Measurements from ENCODE around the gene PCGF1. TPM values are rescaled to one million over a fixed set of nuclear protein-coding genes. Genes with fewer than 3 reads are reported as not detected.

The PCGF1 gene
- 8.1 TPM for total RNA-seq

DNA sequence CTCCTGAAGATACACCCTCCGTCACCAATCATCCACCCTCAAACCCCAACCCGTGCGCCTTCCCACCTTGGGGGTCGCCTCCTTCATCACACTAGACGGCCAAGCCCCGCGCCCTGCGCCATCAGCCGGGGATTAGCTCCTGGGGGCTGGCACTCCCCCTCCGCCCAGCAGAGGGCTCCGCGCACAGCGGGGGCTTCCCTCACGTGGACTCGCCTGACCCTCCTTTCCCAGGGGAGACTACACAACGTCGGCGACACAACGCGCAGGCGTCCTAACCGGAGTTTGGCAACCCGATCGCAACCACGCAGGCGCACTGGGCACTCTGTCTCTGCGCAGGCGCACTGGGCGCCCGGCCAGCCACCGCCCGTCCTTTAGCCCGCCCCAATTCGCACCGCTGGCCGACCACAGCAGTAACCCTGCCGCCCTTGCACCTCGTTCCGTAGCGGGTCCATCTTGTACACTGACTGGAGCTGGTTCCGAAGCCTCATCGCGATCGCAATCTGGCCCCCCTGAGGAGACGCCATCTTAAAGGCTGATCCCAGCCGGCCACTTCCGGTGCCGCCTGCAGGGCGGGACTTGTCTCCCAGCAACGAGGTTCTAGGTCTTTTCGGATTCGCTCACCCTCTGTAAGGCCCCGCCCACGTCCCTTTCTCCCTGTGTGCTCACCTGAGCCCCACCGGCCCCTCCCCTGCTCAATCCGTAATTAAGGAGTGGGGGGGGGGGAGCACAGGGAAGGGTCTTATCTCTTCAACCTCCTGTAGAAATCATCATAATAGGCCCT is at the start of gene PCGF1:
PCGF1 (minus strand) TSS at position 551 of the 781 bp plus-strand sequence; CDS start at position 524, 27 bp downstream.
- peak; percentile 98 for DNase-seq

DNA sequence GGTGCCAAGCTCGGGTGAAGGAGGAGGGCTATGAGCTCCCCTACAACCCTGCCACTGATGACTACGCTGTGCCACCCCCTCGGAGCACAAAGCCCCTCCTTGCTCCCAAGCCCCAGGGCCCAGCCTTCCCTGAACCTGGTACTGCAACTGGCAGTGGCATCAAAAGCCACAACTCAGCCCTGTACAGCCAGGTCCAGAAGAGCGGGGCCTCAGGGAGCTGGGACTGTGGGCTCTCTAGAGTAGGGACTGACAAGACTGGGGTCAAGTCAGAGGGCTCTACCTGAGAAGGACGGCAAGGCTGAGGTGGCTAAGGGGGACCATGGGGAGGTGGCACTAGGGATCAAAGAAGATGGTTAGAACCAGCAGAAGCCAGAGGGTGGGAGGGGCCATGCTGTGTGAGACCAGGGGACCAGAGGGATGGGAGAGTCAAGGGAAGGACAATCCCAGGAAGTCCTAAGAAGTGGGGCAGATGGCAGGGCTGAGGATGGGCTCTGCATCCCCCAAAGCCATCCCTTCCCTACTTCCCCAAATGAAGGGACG is 49.4 kb upstream of the PCGF1 start:
- DNase-seq: no peak

GRCh38 chr2:74556159-74556558 is 48.7 kb upstream of the PCGF1 start:
- DNase-seq: no peak

- no peak for DNase-seq
Observed at GRCh38 chr2:74555610-74556103, 48.2 kb upstream of the PCGF1 start.

DNA sequence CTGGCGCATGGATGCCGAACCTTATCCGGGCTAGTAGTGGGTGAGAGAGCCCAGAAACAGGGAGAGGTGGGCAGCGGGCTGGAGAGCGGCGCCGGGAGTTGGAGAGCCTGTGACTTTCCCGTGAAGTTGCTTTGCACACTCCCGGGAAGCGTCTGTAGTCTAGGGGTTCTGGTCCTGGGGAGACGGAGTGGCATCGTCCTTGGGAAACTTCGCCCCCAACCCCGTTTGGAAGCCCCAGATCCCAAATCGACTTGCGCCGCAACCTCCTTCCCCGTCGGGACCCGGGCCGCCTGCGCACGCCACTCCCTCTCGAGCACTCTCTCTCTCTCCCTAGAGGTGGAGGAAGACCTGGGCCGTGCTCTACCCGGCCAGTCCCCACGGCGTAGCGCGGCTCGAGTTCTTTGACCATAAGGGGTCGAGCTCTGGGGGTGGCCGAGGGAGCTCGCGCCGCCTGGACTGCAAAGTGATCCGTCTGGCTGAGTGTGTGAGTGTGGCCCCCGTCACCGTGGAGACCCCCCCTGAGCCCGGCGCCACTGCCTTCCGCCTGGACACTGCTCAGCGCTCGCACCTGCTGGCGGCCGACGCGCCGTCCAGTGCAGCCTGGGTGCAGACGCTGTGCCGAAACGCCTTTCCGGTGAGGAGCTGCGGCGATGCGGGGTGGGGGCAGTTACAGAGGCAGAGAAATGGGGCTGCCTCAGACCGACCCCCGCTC is 47.5 kb upstream of the PCGF1 start:
- DNase-seq: peak; percentile 37

GRCh38 chr2:74553892-74554819 is 46.7 kb upstream of the PCGF1 start, which contains the start of the genes DOK1 and LOXL3:
DOK1 (plus strand) TSS chr2:74554720; CDS start chr2:74554755, 35 bp downstream.
LOXL3 (minus strand) TSS chr2:74553942; CDS start chr2:74552634, 1,308 bp downstream.
- peak; percentile 60 for DNase-seq

DNA sequence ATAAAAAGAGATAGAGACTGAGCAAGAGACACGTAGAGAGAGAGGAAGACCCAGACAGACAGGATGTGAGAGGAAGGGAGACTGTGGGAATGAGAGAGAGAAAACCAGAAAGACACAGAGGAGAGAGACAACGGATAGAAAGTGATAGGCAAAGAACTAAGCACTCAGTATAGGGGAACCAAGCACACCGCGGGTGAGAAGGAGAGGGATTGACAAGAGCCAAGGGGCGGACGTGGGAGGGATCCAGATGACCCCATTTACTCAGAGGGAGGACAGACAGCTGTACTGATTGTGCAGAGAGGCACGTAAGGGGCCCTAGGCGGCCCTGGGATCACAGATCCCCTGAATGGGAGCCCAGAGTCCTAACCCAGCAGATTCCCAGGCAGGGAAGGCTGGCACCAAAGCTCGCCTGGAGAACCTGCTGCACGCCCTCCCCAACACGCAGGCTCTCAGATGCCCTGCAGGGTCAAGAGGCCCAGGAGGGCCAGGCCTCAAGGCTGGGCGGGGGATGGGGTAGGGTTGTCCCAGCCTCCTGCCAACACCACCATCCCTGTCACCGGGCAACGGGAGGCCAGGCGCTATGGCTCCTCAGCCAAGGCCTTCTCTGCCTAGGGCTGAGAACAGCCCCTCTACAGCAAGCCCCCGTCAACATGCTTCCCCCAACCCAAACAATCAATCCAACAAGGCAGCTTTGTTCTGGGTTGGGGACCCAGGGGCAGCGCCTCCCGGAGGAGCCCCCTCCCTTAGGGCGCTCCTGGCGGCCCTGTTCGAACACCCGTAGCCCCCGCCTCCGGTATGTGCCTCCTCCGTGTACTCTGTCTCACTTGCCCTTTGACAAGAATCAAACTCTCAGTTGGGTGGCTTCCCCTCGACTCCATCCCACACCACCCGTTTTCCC is 45.7 kb upstream of the PCGF1 start:
- peak; percentile 57 for DNase-seq

- no peak for DNase-seq
Observed at GRCh38 chr2:74551942-74552913, 44.7 kb upstream of the PCGF1 start.

DNA sequence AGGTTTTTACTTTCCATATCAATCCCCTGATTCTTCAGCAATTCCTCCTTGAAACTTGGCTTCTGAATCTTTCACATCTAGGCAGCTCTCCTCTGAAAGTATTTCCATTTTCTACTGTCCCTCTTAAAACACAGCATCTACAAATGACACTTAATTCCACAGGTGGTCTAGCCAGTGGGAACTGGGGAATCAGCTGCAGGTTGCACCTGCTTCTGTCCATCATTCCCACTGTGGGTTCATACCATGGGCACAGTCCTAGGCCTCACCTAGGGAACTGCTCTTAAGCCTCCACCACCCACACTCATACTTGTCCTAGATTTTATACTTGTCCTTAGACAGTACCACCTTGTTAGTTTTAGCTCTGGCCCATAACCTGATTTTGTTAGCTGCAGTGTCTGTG is 44.0 kb upstream of the PCGF1 start:
- DNase-seq: no peak

GRCh38 chr2:74550231-74550630 is 42.7 kb upstream of the PCGF1 start:
- DNase-seq: no peak

- no peak for DNase-seq
Observed at GRCh38 chr2:74548900-74549826, 41.7 kb upstream of the PCGF1 start.

DNA sequence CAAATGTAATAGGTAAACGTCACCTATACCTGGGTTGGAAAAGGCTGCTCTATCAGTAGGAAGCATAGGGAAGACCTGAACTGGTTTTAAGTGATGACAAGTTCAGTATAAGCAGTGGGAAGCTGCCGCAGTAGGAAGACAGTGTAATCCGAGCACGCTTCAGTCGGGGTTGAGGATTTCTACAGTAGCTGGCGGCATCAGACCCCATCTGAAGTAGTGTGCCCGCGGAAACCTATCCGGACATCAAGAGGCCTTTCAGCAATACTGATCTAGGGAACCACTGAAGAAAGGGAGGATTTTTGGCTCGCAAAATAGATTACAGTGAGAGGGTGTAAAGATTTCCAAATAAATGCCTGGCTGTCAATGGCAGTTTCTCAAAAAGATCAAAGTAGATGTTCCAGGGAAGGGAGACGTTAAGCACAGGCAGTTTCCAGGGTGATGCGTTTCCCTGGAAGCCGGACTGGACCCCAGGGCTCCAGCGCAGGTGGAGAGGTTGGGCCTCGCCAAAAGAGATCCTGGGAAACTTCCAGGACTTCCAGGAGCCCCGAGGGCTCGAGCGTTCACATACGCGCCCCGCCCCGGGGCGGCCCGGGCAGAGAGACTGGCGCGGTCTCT is 40.9 kb upstream of the PCGF1 start:
- no peak for DNase-seq

GRCh38 chr2:74546004-74546403 is 38.5 kb upstream of the PCGF1 start:
- DNase-seq: no peak

- no peak for DNase-seq
Observed at GRCh38 chr2:74544634-74545033, 37.1 kb upstream of the PCGF1 start.

DNA sequence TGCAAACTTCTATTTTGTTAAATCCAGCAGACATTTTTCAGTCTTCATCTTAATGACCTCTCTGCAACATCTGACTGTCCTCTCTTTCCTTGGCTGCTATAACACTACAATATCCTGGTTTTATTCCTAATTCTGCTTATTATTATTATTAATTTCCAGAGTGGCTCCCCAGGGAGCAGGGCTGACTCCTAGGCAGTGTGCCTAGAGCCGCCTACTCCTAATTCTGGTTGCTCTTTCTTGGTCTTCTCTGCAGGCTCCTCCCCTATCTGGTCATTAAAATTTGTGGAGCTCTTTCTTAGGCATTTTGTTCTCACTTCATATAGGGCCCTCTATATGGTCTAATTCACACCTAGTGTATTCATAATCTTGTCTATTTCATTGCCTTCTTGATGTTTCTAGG is 35.5 kb upstream of the PCGF1 start:
- DNase-seq: no peak

DNA sequence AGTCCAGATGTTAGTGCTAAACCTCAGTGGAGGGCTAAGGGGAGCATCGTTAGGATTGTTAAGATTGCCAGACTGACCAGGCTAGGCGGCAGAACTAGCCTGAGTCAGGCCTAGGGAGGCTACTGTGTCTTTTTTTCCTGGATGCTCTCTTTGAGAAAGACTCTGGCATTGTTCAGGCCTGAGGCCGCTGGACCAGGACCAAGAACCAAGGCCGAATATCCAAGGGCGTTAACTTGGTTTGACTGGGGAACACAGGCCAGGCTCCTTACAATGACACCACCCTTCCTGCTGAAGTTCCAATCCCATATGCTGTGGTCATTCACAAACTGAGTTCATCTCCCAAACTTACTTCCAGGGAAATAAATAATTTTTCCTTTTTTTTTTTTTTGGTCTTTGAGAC is 32.8 kb upstream of the PCGF1 start:
- no peak for DNase-seq

- DNase-seq: no peak
Observed at GRCh38 chr2:74538881-74539339, 31.4 kb upstream of the PCGF1 start.

DNA sequence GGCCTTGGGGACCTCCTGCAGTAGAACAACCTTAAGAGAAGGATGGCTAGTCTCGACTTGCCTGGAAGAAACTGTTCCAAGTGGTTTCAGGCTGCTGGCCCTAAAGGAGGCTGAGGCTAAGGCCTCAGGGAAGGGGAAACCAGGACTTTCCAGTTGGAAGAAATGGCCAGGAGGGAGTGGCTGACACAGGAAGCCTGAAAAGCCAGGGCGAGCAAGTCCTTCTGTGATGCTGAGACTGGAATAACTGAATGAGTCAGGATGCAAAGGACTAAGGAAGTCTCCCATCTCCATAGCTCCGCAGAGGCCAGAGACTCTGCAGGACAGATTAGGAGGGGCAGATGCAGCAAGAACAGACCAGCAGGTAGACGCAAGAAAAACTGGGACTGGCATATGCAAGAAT is 29.6 kb upstream of the PCGF1 start:
- no peak for DNase-seq
